BJ (cell line): ENCODE data around the gene TNS4. TPM values are rescaled to one million over a fixed set of nuclear protein-coding genes. Genes with fewer than 3 reads are reported as not detected.

Source experiments
- CTCF ChIA-PET: fragments of 350-600 bp; formaldehyde crosslinking; extraction: SDS; loops from one replicate; lab custom pipeline; 2021; ENCODE audit warnings: antibody characterized with exemption, inconsistent platforms; lab: Yijun Ruan, JAX
- POLR2A ChIA-PET: fragments of 300-600 bp; sonication (Branson Sonifier 250); formaldehyde crosslinking; extraction: SDS; loops from one replicate; lab custom pipeline; 2021; ENCODE audit warnings: antibody characterized with exemption; lab: Charles Lee
- DNase-seq: peaks from one replicate; pipeline ENCODE4 v3.0.0-alpha.2; 2011; ENCODE audit warnings: low read depth
- H3K27me3 ChIP-seq: 2 replicates; pipeline ENCODE4 v1.6.0; 2011; ENCODE audit warnings: low read length; ENCODE audit not compliant: control insufficient read depth, insufficient read depth
- H3K36me3 ChIP-seq: 2 replicates; pipeline ENCODE4 v1.5.1; 2011; ENCODE audit warnings: low read length; ENCODE audit not compliant: control insufficient read depth, insufficient read depth
- H3K4me3 ChIP-seq: 2 replicates; pipeline ENCODE4 v1.5.1; 2011; ENCODE audit warnings: low read depth, mild to moderate bottlenecking, control low read depth, low read length
- polyA plus RNA-seq: library from polyadenylated mRNA; depleted of rRNA; stranded (reverse); fragments of >200 nt; gene quantifications from 2 replicates; pipeline ENCODE4 v1.2.3, GENCODE V29; 2011
- TF ChIP-seq, protein P1 (sequence below): IDR thresholded peaks from 2 replicates; pipeline ENCODE4 v1.5.1; 2011; ENCODE audit warnings: low read depth, mild to moderate bottlenecking, control low read depth, inconsistent platforms, low read length, moderate library complexity; ENCODE audit not compliant: insufficient read depth

Gene TNS4
- polyA plus RNA-seq, 1 experiment = 0.40 TPM

DNA sequence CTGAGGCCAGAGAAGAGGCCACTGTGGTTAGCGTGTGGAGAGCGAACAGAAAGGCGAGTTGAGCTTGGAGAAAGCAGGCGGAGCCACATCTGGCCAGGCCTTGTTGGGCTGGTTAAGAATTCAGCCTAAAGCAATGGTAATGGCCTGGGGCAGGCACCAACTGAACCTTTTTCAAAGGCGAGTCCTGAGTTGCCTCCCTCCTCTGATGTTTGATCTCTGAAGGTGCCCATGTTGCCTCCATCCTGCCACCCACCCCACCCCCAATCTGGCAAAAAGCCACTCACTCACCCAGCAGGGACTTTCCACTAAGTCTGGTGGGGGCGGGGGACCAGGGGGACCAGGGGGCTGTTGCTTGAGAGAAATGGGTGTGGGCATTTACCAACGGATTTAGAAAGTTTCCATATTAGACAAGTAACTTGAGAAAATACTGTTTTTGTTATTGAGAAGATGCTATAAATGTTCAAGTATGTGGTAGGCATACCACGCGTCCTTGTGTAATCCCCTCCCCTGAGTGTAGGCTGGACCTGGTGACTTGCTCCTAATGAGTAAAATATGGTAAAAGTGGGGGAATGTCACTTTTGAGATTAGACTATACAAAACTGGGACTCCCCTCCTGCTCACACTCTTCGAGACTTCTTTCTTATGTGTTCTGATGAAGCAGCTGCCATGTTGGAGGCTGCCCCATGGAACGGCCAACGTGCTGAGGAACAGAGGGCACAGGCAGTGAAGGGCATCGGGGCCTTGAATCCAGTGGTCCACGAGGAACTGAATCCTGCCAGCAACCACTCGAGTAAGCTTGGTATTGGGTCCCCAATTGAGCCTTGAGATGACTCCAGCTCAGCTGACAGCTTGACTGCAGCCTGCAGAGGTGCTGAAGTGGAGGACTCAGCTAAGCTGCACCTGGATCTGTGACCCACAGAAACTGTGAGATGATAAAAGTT is 29.9 kb upstream of the TNS4 start:
- CTCF ChIA-PET = interaction anchor here (0.6 to 16.8 kb wide), 19 partner anchors 9 to 227 kb away, joined by 3 to 382 read pairs (median 8); partner anchors contain the start of genes GJD3, IGFBP4 and TOP2A

DNA sequence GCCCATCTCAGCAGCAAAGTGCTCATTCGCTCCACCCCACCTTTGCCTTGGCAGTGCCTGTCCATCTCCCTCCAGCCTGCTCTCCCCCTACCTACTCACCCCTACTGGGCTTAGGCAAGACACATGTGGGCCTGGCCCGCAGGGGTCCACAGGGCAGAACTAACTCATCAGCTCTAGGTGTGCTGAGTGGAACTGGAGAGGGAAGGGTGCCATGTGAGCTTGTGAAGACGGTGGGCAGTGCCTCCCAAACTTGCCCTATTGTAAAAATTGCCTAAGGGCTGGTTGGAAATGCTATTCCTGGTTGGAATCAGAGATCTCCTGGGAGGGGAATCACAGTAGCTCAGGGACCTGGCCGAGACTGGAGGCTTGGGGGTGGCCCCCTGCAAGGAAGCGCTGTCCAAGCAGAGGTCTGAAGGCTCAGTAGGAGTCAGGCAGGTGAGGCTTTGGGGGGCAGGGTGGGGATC is 29.1 kb upstream of the TNS4 start:
- POLR2A ChIA-PET = no interaction called here
- Histone ChIP-seq H3K27me3 (no peaks in the 10 kb centered on the region), H3K36me3 (no peaks in the 10 kb centered on the region), H3K4me3 (no peak overlapping the region)
- TF ChIP-seq, protein P1, sequence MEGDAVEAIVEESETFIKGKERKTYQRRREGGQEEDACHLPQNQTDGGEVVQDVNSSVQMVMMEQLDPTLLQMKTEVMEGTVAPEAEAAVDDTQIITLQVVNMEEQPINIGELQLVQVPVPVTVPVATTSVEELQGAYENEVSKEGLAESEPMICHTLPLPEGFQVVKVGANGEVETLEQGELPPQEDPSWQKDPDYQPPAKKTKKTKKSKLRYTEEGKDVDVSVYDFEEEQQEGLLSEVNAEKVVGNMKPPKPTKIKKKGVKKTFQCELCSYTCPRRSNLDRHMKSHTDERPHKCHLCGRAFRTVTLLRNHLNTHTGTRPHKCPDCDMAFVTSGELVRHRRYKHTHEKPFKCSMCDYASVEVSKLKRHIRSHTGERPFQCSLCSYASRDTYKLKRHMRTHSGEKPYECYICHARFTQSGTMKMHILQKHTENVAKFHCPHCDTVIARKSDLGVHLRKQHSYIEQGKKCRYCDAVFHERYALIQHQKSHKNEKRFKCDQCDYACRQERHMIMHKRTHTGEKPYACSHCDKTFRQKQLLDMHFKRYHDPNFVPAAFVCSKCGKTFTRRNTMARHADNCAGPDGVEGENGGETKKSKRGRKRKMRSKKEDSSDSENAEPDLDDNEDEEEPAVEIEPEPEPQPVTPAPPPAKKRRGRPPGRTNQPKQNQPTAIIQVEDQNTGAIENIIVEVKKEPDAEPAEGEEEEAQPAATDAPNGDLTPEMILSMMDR = no peak
- DNase-seq = no peak
- CTCF ChIA-PET = interaction anchor here (0.6 to 16.8 kb wide), 6 partner anchors 25 to 174 kb away, joined by 3 to 382 read pairs (median 68); partner anchors contain the start of genes GJD3 and IGFBP4

More for the DNA sequence above, 29.9 kb upstream of the TNS4 start:
- TF ChIP-seq, protein P1 = no peak
- H3K27me3 ChIP-seq = no peaks in the 10 kb centered on the region
- no peaks in the 10 kb centered on the region for H3K36me3 ChIP-seq
- no peak for DNase-seq
- no peak overlapping the region for H3K4me3 ChIP-seq
- POLR2A ChIA-PET = no interaction called here

DNA sequence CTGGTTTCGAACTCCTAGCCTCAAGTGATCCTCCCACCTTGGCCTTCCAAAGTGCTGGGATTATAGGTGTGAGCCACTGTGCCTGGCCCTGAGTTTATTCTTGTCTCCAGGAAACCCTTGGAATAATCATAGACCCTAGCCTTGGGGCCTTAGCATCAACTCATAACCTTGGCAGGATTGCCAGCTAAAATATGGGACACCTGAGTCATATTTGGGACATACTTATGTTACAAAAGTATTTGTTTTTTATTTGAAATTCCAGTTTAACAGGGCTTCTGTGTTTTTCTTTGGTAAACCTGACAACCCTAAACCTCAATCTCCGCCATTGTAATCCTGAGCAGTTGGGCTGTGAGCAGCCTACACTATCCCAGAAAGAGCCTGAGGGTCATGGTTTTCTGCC is 28.6 kb upstream of the TNS4 start:
- POLR2A ChIA-PET = no interaction called here
- no peaks in the 10 kb centered on the region for H3K36me3 ChIP-seq
- TF ChIP-seq, protein P1 = no peak
- no peak overlapping the region for H3K4me3 ChIP-seq
- H3K27me3 ChIP-seq = no peaks in the 10 kb centered on the region
- CTCF ChIA-PET = interaction anchor here (1.2 to 16.8 kb wide), 4 partner anchors 26 to 173 kb away, joined by 4 to 382 read pairs (median 91); partner anchors contain the start of gene IGFBP4
- no peak for DNase-seq

DNA sequence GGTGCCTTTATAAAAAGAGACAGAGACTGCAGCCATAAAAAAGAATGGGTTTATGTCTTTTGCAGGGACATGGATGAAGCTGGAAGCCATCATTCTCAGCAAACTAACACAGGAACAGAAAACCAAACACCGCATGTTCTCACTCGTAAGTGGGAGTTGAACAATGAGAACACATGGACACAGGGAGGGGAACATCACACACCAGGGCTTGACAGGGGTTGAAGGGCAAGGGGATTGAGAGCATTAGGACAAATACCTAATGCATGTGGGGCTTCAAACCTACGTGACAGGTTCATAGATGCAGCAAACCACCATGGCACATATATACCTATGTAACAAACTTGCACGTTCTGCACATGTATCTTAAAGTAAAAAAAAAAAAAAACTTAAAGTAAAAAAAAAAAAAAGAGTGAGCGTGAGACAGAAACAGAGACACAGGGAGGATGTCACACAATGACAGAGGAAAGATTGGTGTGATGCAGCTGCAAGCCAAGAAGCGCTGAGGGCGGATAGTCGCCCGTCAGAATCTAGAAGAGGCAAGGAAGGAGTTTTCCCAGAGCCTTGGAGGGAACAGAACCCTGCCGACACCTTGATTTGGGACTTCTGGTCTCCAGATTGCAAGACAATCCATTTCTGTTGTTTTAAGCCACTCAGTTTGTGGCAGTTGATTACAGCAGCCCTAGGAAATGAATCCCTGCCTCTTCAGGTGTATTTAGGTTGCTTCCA is 27.4 kb upstream of the TNS4 start:
- POLR2A ChIA-PET = no interaction called here
- Histone ChIP-seq H3K36me3 (no peaks in the 10 kb centered on the region), H3K27me3 (no peaks in the 10 kb centered on the region), H3K4me3 (no peak overlapping the region)
- TF ChIP-seq, protein P1 = no peak
- CTCF ChIA-PET = interaction anchor here (1.1 to 16.8 kb wide), 4 partner anchors 27 to 87 kb away, joined by 3 to 382 read pairs (median 58); partner anchors contain the start of gene IGFBP4
- no peak for DNase-seq
